SIG-M5 (cell line): ENCODE results near the gene KLHL40.

ENCODE experiments used
- DNase-seq: peaks from one replicate; lab custom pipeline; 2025; lab: John Stamatoyannopoulos, UW

KLHL40 gene

DNA sequence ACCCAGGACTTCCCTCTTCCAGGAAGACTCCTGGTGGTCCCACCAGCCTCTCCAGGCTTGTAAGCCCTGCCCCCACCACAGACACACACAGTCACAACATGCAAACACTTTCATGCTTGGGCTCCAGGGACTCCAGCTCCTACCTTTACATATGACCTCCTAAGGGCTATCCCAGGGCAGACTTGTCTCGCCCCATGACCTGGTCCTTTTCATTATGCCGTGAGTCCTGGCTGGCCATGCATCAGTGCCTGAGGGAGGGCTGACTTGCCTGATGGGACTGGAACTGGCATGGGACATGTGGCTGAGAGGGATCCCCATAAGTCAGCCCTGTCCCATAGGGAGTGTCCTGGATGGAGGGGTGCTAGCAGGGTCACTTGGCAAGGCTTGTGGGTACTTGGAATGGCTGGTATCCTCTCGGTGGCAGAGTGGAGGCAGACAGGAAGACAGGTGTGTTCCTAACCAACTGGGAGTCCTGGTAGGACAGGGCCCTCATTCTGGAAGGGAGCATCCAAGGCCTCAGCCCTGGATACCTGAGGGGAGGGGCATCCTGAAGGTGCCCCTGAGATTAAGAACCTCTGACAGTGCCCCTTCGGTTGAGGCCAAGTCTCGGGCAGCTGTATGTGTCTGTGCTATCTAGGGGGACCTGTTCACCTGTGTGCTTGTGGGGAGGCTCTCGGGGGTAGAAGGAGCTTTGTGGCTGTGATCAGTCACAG, 17.8 kb downstream of the KLHL40 start:
- no peak for DNase-seq

DNA sequence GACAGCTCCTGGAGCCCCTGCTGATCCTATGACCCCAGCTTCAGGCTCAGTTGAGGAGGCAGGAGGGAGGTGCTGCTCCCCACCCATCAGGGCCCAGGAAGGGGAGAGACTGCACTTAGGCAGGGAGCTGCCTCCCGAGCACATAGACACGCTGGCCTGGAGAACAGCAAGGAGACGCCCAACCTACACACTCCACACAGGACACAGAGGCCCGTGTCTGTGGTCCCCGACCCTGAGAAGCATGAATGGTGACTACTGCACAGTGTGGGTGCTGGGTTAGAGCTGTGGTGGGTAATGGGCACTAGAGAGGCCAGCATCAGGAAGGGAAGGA, 18.3 kb downstream of the KLHL40 start:
- no peak for DNase-seq

DNA sequence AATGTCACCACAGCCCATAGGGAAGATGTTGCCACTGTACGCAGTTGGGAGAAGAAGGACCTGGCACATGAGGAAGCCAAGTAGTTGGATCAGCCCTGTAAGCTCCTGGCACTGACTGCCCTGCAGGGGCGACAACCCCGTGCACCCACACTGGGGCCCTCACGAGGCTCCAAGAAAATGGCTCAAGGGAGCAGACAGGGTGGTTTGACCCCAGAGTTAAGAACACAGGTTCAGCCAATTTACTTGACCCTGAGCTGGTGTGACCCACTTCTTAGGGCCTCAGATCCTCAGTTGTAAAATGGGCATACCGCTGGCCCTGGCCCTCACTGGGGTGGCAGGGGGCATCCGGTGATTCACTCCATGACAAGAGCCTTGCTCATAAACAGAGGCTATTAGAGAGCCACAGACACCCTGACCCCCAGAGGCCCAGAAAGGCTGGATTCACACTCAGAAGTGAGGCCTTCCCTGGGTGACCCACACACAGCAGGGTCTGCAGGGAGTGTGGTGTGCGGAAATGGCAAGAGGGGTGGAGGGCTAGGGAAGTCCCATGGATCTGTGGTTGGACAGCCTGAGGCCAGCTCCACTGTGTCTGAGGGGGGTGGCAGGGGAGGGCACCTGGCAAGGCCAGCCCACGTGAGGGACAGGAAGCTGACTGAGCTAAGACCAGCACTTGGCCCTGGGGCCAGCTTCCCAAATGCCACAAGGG, 19.0 kb downstream of the KLHL40 start:
- DNase-seq = no peak

GRCh38 chr3:42705058-42705767, 19.9 kb downstream of the KLHL40 start:
- DNase-seq = no peak

- DNase-seq = no peak
These were observed 20.7 kb downstream of the KLHL40 start for GRCh38 chr3:42705962-42706585.

DNA sequence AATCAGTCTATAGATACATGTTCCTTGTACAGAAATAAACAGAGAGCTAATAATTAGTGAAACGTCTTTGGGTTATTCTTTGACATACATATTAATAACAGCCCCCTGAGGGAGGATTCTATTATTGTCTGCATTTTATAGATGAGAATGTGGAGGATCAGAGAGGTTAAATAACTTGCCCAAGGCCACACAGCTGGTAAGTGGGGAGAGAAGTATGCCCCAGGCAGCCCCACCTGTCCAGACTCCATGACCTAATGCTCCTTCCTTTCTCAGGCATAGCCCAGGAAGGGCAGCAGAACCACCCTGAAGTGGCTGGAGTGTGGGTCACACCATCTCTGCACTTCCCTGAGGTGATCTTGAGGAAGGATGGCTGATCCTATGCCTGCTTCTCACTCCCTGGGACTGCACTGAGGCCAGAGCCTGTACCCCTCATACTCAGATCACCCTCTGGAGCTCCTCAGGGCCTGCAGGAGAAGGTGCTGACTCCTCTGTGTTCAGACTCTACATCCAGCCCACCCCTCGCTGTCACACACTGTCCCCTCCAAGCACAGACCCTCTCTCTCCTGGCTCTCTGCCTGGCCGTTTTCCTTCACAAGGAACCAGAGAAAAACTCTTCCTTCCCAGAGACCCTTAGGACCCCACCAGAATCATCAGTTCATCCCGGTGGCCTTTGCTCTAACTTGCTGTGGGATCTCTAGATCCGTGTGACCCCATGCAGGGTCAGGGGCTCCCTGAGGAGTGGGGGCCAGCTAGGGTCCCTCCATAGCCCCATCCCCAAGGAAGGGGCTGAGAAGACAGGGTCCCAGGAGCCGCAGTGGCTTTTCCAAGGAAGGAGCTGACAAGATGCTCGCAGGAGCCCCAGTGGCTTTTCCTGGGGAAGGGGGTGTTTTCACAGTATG, 21.6 kb downstream of the KLHL40 start:
- DNase-seq = no peak

- no peak for DNase-seq
These were observed 22.5 kb downstream of the KLHL40 start for GRCh38 chr3:42707620-42708355.

DNA sequence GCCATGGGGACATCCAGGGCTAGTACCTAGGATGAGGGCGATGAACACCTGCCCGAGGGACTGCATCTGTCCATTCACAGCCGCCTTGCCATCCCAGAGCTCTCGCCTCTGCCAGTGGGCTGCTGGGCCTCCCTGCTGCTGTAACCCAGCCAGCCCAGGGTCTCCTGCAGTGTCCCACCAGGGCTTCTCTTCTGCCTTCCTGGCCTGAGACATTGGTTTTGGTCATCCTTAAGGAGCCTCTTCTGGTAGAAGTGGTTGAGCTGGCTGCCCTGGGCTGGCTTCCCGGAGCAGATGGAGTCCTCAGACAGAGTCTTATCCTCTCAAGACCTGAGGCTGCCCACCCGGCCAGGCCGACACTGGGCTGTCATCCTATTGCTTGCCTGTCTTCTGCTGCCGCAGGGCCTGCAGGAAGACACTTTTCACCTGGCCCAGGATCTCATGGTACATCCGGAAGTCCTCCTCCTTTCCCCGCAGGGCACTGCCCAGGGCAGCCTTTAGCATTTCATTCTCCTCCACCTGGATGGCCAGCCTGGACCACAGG, 23.3 kb downstream of the KLHL40 start:
- no peak for DNase-seq

DNA sequence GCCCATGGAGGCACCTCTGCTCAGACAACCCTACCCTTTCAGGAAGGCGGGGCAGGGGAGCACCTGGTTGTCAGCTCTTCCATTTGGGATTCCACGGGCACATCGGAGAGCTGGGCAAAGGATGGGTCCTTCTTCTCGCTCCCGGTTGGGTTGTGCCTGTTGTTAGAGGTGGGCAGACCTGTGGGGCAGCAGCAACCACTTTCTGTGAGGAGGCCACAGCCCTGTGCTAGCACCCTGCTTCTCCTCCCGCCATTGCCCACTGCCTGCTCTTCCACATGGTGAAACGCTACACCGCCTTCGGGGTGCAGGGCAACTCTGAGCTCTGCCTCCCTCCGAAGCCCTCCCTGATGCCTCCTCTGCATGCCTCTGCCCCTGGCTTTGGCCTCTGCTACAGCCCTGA, 24.3 kb downstream of the KLHL40 start:
- DNase-seq = no peak

- DNase-seq = no peak
These were observed 25.1 kb downstream of the KLHL40 start for GRCh38 chr3:42710323-42711021.

GRCh38 chr3:42711491-42712343, 26.4 kb downstream of the KLHL40 start:
- no peak for DNase-seq

- DNase-seq = no peak
These were observed 27.0 kb downstream of the KLHL40 start for GRCh38 chr3:42712344-42712648.

DNA sequence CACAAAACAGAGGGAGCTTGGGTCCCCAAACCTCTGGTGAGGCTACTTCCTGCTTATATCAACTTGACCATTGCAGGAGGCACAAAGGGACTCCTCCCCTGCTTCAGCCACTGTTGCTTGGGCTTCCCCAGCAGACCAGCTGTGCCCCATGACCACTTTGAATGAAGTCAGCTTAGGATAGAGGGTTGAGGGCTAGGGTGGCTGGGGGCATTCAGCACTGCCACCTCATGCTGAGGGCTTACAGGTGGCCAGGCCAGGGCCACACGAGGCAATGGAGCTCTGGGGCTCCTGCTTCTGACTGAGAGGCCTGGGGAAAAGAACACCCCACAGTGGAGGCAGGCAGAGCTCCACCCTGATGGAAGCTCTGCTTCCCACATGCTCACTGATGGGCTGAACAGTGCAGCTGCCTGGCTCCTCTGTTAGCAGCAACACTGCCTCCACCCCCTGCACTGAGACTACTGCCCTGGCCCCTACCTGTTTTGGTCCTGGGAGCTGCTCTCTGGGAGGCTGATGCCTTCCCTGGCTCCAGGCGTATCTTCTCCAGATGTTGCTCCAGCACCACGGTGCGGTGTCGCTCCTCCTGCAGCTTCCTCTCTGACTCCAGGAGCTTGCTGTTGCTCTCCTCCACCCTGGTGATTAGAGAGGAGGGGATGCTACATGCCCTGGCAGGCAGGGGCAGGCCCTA, 27.5 kb downstream of the KLHL40 start:
- no peak for DNase-seq

- DNase-seq = no peak
These were observed 28.4 kb downstream of the KLHL40 start for GRCh38 chr3:42713747-42714146.

DNA sequence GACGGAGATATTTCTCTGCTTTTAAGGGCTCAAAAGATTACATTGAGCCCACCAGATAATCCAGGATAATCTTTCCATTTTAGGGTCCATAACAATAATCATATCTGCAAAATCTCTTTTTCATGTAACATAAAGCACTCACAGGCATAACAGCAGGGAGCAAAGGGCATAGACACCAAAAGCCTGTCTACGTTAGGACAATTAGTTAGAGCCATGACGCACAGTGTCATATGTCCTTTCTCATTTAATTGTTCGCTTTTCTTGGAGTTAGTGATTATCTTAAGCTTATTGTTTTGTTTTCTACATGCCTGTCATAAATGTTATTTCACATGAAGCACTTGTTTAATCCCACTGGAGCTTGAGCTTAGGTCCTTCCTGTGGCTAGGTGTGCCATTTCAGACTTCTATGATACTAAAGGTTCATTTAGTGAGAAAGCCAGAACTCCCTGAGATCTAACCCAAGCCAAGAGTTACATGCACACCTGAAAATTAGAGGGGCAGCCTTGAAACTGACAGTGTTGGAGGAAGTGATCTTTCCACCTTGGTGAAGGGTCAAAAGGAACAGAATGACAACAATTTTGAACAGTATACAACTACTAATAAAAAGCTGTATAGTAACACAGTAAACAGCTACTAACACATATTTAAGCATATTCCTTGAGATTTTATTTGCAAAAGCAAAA, 29.0 kb downstream of the KLHL40 start:
- DNase-seq = no peak

- DNase-seq = no peak
These were observed 32.0 kb downstream of the KLHL40 start for GRCh38 chr3:42717306-42717705.

DNA sequence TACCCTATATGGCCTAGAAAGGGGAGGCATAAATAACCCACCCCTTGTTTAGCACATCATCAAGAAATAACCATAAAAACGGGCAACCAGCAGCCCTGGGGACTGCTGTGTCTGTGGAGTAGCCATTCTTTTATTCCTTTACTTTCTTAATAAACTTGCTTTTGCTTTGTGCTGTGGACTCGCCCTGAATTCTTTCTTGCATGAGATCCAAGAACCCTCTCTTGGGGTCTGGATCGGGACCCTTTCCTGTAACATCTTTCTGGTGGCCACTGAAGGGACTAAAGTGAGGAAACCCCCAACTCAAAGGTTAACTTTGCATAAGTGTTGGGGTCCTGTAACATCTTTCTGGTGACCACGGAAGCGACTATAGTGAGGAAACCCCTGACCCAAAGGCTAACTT, 33.0 kb downstream of the KLHL40 start:
- no peak for DNase-seq

- DNase-seq = no peak
These were observed 33.7 kb downstream of the KLHL40 start for GRCh38 chr3:42719002-42719401.
